ENCODE data around the gene ACP7.
"Not testable (repeated sequence)": the region's sequence is repeated elsewhere in the genome, so short reads cannot be mapped to it uniquely, and the experiment has no call there.

ACP7 gene

DNA sequence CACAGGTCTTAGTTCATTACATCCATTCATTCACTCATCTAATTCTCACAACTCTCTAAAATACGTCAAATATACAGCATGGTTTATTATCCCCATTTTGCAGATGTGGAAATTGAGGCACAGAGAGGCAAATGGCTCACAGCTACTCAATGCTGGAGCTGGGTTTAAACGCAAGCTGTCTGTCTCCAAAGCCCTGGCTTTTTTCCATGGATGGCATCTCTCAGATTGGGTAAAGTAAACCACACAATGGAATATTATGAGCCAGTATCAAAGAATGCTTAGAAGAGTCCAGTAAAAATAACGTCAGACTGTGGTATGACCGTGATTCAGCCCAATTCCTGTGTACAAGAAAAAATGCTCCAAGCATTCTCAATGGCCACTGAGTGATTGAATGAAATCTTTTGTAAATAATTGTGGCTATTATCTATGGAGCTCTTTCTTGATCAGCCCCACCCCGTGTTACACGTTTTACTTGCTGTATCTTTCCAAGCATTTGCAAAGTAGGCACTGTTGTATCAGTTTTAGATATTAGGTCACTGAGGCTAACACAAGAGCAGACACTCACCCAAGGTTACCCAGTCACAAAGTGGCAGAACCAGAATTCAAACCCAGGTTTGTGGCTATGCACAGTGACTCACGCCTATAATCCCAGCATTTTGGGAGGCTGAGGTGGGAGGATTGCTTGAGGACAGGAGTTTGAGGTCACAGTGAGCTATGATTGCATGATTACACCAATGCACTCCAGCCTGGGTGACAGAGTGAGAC, 5.5 kb upstream of the ACP7 start:
- DNase-seq = no peak

DNA sequence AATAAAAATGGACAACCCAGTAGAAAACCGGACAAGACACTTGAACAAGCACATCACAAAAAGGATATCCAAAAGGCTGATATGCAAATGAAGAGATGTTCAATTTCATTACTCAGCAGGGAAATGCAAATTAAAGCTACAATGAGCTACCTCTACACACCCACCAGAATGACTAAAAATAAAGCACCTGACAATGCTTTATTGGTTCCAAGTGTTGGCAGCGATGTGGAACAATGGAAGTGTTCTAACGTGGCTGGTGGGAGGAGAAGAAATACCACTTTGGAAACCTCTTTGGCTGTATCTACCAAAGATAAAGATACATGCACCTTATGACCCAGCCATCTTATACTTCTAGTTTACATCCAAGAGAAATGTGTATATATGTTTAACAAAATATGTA, 3.7 kb upstream of the ACP7 start:
- DNase-seq = no peak

DNA sequence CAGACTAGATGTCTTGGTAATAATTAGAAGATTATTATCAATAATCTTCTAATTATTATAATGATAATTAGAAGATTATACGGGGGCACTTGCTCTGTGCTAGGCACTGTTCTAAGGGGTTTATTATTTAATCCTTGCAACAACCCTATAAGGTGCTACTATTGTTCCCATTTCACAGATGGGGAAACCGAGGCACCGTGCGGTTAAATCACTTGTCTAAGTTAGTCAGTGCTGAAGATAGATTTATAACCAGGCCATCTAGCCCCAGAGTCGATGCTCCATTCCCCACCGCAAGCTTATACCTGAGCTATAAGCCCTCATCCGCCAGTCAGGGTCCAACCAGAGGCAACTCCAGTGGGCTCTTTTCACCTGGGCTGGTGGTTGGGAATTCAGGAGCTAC, 2.0 kb upstream of the ACP7 start:
- DNase-seq = no peak

DNA sequence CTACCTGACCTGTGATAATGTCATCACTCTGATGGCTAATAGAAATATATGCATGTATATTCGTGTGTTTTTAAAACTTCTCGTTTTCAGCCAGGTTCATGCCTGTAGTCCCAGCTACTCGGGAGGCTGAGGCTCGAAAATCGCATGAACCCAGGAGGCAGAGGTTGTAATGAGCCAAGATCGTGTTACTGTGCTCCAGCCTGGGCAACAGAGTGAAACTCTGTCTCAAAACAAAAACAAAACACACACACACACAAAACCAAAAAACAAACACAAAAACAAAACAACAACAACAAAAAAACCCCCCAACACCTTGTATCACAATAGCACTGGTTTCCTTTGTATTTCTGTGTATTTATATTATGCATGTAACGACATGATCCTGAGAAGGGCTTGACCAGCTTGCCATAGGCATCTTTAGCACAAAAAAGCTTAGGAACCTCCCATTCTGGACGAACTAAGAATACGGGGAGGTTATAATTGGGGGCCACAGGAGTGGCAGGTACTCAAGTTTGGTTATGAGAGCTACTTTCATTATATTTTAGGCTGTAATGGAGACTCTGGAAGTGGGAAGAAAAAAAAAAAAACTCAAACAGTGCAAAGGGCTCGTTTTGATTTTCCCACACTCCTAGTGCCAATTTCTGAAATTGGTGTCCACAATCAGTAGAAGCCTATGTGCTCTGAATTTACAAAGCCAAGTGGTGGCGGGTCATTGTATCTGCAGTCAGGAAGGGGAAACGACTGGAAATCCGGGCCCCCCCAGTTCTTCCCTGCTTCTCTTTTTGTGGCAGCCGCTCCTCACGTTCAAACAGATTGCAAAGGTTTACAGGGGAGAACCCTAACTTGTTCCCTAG, 1.2 kb upstream of the ACP7 start:
- DNase-seq = peak in 1 of 3 experiments; percentile 53

DNA sequence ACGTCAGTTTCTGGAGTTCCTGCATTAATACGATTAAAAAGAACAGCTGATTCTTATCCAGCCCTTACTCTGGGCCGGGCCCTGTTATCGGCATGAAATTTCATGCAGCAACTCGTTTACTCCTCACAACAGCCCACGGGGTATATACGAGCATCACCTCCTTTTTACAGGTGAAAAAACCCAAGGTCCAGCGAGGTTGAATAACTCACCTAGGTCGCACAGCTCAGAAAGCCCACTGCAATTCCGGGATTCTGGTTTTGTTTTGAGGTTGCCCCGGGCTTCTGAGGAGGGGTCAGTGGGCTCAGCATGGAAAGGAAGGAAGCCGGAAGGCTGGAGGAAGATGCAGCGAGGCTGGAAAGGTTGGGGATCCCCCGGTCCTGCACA, 577 bp upstream of the ACP7 start:
- DNase-seq = peak in 2 of 3 experiments; percentile 57 to 62

DNA sequence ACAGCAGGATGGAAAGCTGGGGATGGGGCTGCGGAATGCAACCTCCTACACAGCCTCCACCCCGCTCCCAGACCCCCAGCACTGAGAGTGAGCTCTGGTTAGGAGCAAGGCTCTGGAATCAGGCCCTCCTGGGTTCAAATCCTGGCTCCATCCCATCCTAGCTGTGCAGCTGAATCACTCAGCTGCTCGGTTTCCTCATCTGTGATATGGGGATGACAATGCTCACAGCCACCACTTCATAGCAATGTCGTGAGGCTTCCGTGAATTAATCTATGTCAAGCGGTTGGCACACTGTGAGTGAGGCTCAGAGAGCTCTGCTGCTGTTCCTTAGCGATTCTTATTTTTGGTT, 538 bp downstream of the ACP7 start:
- no peak for DNase-seq

DNA sequence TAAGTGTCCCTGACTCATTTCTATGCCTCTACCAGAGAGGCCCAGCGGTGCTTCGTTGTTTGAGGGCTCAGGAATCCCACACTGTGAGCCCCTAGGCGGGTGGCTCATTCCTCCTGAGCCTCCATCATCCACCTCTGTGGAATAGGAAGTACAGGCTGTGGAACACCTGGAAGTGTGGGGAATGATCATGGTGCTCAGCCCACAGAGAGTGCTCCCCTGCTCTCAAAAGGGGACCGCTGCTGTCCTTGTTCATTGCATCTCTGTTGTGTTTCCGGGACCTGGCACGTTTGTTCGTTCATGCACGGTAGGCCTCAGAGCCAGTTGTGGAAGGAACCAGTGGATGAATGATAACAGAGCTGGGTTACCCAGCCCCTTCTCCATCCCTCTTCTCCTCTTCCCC, 1.2 kb downstream of the ACP7 start:
- no peak for DNase-seq

DNA sequence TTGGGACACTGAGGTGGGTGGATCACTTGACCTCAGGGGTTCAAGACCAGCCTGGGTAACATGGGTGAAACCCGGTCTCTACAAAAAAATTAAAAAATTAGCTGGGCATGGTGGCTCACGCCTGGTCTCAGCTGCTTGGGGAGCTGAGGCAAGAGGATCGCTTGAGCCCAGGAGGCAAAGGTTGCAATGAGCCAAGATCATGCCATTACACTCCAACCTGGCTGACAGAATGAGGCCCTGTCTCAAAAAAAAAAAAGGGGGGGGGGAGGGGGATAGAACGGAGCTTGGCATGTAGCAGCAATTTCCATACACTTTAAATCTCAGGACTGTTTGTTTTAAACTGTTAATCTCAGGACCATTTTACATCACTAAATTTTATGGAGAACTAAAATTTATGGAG, 2.2 kb downstream of the ACP7 start:
- no peak for DNase-seq

DNA sequence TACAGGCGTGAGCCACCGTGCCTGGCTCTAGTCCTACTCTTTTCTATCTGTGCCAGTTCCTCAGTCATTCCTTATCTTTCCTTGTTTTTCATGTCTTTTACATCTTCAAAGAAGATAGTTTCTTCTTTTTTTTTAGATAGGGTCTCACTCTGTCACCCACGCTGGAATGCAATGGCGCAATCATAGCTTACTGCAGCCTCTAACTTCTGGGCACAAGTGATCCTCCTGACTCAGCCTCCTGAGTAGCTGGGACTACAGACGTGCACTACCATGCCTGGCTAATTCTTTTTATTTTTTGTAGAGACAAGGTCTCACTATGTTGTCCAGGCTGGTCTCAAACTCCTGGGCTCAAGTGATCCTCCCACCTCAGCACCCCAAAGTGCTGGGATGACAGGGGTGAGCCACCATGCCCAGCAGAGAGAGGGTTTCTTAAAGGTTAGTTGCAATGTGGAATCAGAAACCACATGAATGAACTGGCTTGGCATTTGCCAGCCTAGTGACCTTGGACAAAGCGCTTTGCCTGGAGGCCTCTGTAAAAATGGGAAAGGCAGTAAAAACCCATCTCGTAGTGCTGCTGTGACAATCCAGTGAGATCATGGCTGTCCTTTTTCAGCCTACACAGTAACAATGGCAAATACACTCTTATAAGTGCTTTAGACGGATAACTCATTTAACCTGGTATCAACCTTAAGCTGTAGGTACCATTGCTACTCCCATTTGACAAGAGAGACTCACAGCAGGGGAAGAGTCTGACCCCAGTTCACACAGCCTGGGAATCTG, 3.9 kb downstream of the ACP7 start:
- no peak for DNase-seq

DNA sequence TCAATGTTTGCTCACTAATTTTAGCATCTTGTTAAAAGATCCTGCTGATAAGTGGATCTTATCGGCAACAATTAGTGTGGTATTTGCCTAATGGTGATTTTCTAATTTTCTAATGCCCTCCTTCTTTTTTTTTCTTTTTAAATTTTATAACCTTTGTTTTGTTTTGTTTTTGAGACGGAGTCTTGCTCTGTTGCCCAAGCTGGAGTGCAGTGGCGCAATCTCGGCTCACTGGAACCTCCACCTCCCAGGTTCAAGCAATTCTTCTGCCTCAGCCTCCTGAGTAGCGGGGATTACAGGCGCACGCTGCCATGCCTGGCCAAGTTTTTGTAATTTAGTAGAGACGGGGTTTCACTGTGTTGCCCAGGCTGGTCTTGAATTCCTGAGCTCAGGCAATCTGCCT, 5.8 kb downstream of the ACP7 start:
- DNase-seq = not testable (repeated sequence)

DNA sequence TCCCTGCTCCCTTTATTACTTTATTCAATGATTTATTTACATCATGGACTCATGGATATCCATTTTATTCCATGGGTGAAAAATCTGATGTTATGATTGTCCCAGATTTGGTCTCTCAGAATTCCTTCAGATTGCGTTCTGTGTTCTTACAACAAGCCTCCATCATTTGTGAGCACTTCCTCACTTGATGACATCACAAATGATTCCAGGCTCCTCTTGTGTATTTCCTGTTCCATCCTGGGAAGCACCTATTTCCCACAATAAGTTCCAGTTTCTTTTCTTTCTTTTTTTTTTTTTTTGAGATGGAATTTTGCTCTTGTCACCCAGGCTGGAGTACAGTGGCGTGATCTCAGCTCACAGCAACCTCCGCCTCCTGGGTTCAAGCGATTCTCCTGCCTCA, 6.7 kb downstream of the ACP7 start:
- no peak for DNase-seq

DNA sequence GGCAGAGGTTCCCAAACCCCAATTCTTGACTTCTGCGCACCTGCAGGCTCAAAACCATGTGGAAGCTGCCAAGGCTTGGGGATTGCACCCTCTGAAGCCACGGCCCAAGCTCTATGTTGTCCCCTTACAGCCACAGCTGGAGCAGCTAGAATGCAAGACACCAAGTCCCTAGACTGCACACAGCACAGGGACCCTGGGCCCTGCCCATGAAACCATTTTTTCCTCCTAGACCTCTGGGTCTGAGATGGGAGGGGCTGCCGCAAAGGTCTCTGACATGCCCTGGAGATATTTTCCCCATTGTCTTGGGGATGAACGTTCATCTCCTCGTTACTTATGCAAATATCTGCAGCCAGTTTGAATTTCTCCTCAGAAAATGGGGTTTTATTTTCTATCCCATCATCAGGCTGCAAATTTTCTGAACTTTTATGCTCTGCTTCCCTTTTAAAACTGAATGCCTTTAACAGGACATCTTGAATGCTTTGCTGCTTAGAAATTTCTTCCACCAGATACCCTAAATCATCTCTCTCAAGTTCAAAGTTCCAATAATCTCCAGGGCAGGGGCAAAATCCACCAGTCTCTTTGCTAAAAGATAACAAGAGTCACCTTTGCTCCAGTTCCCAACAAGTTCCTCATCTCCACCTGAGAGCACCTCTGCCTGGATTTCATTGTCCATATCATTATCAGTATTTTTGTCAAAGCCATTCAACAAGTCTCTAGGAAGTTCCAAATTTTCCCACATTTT, 11.8 kb downstream of the ACP7 start:
- not testable (repeated sequence) for DNase-seq

DNA sequence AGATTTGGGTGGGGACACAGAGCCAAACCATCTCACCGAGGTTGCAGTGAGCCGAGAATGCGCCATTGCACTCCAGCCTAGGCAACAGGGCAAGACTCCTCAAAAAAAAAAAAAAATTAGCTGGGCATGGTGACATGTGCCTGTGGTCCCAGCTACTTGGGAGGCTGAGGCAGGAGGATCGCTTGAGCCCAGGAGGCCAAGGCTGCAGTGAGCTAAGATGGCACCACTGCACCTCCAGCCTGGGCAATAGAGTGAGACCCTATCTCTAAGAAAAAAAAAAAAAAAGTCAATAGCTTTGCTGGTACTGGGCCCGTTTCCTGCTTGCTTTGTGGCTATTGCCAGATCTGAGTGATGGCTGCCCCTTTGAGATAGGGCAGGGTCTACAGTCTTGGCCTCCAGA, 13.1 kb downstream of the ACP7 start:
- DNase-seq = no peak

DNA sequence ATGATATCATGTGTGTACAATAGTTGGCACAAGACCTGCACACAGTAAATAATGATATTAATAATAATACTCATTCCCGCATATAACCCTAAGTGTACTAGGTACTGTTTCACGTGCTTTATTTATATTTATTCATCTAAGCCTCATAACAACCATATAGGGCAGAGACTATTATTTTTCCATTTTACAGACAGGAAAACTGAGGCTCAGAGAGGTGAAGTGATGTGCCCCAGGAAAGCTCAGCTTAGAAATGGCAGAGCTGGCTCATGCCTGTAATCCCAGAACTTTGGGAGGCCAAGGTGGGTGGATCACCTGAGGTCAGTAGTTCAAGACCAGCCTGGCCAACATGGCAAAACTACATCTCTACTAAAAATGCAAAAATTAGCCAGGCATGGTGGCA, 13.6 kb downstream of the ACP7 start:
- no peak for DNase-seq

DNA sequence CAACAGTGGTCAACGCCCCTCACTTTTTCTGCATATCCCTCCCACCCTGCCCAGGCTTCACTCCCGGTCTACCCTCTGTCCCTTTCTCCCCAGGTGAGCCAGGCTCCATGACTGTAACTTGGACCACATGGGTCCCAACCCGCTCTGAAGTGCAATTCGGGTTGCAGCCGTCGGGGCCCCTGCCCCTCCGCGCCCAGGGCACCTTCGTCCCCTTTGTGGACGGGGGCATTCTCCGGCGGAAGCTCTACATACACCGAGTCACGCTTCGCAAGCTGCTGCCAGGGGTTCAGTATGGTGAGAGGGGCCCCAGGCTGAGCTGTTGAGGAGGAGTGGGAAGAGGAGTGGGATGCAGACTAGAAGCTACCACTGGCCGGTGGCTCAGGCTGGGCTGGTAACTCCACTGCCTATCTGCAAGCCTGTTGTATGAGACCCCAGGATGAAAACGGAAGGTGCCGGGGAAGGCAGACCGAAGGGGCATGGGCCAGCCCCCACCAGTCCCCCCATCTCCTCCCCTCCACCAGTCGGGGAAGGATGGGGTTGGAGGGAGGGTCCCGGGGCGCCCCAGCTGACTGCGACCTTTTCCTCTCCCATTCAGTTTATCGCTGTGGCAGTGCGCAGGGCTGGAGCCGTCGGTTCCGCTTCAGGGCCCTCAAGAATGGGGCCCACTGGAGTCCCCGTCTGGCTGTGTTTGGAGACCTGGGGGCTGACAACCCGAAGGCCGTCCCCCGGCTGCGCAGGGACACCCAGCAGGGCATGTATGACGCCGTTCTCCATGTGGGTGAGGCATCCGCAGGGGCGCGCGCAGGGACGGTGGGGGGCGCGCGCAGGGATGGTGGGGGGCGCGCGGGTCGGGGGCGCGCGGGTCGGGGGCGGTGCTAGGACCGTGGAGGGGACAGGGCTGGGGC, 14.4 kb downstream of the ACP7 start:
- DNase-seq = no peak

DNA sequence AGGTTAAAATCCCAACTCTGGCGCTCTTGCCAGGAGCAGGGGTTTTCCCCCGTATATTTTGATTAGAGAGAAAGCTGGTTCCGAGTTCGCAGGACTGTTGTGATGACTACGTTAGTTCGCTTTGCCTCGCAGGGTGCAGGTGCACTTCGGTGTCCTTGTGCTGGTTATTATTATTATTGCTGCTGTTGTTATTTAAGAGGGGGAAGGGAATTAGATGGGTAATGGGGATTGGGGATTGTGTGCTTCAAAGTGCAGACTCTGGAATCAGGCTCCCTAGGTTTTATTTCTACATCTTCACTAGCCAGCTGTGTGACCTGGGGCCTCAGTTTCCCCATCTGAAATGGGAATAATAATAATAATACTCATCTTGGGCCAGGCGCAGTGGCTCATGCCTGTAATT, 15.2 kb downstream of the ACP7 start:
- no peak for DNase-seq

DNA sequence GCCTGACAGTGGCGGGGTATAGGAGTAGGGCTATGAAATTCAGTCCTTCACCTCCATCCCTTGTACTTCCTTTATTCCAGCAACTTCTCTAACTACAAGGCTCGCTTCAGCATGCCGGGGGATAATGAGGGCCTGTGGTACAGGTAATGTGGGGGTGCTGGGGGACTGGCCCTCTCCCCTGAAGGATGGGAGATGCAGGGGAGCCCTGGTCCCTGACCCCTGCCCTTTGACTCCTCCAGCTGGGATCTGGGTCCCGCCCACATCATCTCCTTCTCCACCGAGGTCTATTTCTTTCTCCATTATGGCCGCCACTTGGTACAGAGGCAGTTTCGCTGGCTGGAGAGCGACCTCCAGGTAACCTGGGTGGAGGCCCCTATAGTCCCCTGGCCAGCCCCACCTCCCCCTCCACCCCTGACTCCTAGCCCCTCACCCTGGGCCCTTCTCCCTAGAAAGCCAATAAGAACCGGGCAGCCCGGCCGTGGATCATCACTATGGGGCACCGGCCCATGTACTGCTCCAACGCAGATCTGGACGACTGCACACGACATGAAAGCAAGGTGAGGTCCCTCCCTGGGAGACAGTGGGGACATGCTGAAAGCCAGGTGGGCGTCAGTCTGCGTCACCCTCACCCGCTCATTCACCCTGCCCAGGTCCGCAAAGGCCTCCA, 16.5 kb downstream of the ACP7 start:
- no peak for DNase-seq

DNA sequence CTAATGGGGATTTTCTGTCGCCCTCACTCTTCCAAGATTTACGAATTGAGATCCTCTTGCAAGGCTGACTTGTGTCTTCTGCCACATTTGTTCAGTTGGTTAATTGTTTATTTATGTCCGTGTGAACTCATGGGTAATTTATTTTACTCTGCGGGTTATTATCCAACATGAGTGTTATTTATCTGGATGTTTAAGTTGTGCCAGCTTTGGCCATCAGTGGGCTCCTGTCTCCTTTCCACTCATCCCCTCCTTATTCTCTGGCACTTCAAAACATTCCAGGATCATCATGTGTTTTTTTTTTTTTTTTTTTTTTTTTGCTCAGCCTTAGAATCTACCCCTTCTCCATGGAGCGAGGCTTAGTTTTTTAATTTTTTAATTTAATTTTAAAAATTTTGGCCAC, 19.0 kb downstream of the ACP7 start:
- no peak for DNase-seq

DNA sequence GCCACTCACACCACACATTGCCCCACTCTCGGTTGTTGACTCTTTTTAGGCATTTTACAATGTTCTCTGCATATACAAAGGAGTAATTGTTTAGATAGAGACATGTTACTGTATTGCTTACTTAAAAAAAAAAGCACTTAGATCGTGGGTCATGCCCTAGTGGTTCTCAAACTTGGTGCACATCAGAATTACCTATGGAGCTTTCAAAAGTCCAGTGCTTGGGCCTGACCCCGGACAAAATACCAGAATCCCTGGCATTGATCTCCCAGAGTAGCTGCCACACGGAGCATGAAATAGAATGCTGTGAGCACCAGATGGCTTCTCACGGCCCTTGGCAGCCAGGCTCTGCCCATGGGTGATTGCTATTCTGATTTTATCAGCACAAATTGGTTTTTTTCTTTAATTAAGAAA, 20.0 kb downstream of the ACP7 start:
- DNase-seq = no peak

DNA sequence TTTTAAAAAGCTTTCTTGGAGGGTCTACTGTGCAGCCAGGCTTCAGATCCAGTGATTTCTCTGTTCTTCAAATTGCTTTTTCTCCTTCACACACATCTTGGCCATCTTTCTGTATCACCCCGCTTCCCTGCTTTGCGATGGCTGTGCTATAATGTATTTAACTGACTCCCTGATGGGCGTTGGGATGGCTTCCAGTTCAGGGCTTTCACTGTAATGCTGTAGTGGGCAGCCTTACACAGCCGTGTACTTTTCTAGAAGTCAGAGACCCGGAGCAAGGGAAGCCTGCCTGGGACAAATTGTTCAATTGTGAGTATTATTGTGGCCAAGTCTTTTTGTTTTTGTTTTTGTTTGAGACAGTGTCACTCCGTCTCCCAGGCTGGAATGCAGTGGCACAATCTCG, 22.0 kb downstream of the ACP7 start:
- no peak for DNase-seq

DNA sequence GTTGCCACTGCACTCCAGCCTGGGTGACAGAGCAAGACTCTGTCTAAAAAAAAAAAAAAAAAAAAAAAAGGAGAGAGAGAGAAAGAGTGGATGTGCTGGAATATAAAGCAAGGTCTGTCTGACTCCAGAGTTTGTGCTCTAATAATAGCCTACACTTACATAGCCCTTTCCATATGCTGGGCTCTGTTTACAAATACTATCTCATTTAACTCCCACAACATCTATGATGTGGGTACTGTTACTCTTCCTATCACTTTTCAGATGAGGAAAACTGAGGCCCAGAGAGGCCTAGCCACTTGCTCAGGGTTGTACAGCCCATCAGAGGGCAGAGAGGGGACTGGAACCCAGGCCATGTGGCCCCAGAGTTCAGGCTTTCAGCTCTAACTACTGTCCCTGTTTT, 25.5 kb downstream of the ACP7 start:
- DNase-seq = no peak
